ENCODE results near the gene IFT20.

- no peak for TF ChIP-seq CTCF (IDR thresholded peaks at IDR 0.05)
- TF ChIP-seq POLR2A (IDR thresholded peaks at IDR 0.05) = peak in 1 of 2 donors; percentile 17
These were observed 943 bp upstream of the IFT20 start for GRCh38 chr17:28335959-28336871.
